HG03565 (cell line): ENCODE results near the gene ARL6IP4.
"Not testable (repeated sequence)": the region's sequence is repeated elsewhere in the genome, so short reads cannot be mapped to it uniquely, and the experiment has no call there.

Experiments
- ATAC-seq: cut with Tn5 transposase; IDR thresholded peaks from one replicate; pipeline ENCODE4 v1.9.1; 2021; ENCODE audit warnings: mild to moderate bottlenecking, moderate library complexity; ENCODE audit not compliant: unreplicated experiment

Gene ARL6IP4

DNA sequence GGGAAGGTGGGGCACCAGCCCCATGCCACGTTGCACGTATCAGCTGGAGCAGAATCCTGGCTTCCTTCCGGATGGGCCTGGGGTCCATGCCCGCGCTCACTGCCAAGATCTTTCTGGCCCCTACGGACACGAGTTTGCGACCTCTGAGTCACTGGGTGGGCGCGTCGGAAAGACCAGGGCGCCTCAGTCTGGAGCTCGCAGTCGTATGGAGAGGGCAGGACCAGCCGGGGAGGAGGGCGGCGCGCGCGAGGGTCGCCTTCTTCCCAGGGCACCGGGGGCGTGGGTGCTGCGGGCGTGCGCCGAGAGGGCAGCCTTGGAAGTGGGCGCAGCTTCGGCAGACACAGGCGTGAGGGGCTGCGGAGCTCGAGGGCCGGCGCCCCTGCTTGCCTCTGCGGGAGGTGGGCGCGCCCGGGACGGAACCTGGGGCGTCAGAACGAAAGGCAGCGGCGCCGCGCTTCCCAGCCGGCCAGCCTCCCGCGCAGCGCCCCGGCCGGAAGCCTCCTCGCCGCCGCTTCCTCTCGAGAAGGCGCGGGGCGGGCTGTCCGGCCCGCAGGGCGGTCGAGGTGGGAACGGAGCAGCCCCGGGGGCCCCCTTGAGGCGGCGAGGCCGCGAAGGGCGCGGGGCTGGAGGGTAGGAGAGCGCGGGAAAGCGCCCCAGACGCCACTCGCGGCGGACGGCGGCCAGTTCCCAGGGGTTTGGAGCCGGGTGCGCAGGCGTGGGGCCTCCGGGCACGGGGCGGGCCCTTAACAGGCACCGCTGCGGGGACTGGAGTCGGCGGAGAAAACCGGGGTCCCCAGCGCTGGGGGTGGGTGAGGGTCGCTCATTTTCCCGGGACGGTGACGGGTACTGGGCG, at the start of gene ARL6IP4:
Gene ARL6IP4 (plus strand): TSS at position 499 of the 853 bp plus-strand sequence. CDS start 459 bp downstream, outside the sequence.
- peak; percentile 51 for ATAC-seq

DNA sequence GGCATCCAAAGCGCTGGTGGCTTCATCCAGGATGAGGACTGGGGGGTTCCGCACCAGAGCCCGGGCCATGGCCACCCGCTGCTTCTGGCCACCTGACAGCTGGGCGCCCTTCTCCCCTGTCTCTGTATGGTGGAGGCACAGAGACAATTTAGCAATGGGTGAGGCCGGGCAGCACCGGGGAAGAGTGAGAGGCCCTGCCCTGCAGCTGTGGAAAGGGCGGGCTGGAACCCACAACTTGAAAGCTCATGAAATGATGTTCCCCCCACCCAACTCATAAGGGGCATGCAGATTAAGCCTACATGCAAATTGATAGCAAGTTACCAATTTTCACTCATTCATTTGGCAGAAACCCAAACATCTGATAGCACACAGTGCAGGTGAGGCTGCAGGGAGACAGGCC, 48.3 kb upstream of the ARL6IP4 start:
- ATAC-seq, result no peak

DNA sequence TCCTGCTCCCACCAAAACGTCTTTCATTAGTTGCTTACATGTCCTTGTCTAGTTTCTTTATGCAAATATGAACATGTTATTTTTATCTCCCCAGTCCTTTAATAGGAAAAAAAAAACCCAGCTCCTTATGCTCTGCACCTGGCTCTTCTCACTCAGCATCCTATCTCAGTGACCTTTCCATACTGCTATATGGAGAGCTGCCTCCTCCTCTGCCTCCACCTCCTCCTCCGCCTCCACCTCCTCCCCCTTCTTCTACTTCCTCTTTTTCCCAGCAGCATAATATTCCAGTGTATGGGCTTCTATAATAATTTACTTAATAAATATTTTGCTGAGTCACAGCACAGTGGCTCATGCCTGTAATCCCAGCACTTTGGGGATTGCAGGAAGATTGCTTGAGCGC, 45.8 kb upstream of the ARL6IP4 start:
- no peak for ATAC-seq

DNA sequence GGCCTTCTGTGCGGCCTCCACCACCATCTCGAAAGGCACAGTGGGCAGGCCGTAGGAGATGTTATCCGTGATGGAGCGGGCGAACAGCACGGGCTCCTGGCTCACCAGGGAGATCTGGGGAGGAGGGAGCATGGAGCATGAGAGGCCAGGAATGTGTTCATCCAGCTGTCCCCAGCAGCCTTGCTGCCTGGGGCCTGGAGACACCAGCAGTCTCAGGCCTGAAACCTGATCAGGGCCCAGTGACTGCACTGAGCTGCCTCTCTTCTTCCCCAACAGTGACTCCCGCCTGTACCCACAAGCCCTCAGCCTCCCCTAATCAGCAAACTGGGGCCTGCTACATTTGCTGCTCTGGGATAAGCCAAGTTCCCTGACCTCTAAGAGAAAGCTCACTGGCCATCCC, 45.2 kb upstream of the ARL6IP4 start:
- no peak for ATAC-seq

DNA sequence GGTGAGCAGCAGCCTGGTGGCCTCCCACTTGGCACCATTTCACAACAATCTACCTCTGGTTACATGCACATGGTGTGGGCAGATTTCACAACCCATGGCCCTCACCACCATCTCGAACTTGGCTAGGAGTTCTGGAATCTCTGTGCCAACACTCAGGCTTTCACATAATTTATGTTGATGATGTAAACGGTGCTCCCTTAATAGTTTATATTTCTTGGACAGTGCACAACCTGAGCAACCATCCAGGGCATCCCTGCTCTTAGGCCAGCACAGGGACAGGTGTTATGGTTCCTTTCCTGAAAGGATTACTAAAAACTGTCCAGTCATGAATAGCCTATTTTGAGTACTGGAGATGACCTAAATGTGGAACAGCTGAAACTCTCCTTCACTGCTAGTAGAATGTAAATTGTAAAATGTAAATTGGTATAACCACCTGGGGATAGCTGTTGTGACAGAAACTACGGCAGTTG, 42.8 kb upstream of the ARL6IP4 start:
- no peak for ATAC-seq

DNA sequence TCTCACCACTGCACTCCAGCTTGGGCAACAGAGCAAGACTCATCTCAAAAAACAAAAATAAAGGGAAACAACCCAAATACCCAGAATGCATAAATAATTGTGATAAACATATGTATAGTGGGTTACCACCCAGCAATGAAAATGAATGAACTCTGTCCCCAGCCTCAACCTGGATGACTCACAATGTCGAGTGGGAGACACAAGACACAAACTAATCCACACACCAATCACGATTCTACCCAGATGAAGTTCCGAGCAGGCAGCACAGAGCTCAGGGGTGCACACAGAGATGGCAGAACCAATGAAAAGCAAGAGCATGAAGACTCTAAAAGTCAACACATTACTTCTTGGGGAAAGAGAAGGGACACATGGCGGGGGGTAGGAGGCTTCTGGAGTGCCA, 41.4 kb upstream of the ARL6IP4 start:
- no peak for ATAC-seq

DNA sequence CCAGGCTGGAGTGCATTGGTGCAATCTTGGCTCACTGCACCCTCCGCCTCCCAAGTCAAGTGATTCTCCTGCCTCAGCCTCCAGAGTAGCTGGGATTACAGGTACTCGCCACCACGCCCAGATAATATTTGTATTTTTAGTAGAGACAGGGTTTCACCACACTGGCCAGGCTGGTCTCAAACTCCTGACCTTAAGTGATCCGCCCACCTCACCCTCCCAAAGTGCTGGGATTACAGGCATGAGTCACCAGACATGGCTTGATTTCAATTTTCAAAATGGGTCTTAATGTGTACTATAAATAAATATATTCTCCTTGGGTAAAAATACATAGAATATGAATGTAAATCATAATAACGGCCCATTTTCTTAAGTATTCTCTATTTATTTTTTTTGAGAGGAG, 39.1 kb upstream of the ARL6IP4 start:
- not testable (repeated sequence) for ATAC-seq

DNA sequence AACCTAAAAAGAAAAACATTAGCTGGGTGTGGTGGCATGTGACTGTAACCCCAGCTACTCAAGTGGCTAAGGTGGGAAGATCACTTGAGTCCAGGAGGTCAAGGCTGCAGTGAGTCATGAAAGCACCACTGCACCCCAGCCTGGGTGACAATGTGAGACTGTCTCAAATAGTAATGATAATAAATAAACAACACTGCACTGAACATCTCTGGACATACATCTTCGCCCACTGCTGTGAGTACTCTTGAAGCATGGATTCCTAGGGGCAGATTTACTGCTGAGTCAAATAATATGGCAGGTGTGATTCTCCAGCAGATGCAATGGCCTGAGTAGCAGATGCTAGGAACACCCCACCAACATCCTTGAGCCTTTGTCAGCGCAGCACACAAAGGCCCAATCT, 37.8 kb upstream of the ARL6IP4 start:
- ATAC-seq, result no peak

DNA sequence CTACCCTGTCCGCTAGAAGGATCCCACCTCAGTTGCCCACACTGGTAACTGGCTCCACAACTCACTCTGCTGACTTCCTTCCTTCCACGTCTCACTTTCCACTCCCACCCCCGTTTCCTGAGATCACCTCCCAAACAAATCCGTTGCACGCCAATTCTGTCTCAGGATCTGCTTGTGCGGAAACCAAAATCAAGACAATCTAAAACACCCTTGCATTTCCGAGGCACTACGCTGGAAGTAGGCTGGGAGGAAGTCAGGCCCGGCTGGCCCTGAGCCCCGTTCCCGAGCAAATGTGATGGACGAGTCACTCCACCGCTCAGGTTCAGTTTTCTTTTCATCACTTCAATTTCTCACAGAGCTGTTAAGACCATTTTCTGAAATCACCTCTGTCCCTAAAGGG, 37.3 kb upstream of the ARL6IP4 start:
- ATAC-seq, result no peak

DNA sequence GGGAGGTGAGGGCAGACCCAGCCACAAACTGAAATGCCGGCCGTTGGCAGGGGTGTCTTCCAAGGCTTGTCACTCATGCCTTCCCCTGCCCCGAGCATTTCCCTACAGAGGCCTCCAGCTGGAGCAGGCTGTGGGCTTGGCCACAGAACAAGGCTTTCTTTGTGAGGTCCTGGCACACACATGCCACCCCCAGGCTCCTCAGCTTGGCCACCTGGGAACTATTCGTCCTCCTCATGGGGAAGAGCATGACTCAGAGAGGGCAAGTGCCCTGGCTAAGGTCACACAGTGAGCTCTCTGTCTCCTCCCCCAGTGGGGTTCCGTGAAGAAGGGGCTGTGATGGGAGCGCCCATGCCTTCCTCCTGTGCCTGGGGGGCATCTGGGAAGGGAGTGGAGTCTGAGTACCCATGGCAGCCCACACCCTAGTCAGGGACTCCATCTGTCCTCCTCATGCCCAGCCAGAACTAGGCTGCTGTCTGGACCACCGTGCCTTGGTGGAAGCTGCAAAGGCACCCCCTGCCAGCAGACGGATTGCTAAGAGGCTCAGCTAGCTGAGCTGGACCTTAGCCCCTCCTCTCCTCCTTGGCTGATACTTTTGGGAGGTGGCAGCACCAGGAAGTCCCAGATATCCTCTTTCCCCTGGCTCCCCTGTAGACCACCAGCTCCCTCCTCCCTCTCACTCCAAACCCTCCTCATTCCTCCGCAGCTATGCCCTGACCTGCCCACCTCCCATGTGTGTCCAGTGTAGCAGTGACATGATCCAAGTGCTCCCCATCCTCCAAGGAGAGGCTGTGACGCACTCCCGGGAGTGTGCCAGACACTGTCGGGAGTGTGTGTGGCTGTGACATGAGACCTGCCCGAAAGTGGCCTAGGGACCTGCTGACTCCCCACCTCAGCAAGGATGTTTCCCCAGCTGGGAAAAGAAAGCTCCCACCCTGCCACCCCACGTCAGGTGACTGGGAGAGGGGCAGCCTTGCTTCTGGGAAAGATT, 35.6 kb upstream of the ARL6IP4 start:
- no peak for ATAC-seq

DNA sequence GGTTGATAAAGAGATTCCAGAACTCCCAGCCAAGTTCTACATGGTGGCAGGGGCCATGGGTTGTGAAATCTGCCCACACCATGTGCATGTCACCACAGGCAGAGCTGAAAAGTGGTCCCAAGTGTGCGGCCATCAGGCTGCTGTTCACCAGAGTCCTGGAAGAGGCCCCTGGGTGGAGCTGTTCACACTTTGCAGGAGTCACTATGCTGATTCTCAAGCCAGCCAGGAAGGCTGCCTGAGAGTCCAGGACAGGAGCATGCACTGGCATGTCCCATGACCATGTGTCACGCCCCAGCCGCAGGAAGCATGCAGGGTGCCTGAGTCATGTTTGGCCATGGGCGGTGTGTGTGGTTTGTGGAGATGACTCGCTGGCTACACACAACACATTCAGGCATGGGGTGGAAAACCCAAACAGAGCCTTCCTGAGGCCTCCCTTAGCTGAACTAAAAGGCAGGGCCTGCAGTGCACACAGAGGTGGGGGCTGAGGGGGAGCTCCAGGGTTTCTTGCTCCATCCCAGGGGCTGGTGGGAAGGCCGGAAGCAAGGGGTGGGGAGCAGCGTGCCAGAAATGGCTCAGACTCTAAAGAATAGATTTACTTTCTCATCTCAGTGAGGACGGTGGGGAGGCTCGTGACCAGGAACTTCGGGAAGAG, 33.7 kb upstream of the ARL6IP4 start:
- peak; percentile 70 for ATAC-seq

DNA sequence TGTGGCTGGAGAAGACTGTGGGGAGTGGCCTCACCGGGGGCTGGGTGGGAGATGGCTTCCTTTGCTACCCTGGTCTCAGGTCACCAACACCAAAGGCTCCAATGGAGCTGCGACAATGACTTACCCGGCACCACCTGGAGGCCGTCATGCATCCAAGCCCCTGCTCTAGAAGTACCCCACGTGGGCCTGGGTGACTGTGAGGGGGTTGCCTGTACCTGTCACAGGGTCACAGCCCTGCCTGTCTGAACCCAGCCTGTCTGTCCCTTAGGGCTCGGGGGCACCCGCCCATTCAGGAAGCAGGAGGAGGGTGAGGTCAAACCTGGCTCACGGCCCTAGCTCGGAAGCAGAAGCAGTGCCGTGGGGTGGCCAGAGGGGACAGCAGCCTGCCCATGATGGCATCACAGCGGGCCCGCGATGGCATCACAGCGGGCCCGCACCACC, 33.1 kb upstream of the ARL6IP4 start:
- ATAC-seq, result no peak

DNA sequence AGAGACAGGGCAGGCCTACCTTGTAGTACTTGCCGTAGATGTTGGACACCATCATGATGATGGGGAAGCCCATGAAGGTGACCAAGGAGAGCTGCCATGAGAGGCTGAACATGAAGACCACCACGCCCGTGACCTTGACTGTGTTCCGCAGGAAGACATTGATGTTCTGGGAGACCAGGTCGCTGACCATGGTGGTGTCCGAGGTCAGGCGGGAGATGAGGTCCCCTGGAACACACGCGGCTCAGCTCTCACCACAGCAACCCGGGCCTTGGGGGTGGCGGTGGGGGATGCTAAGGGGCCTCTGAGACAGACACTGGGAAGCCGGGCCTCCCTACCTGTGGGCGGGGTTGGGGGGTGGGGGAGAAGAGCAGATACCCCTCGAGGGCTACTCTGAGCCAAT, 31.9 kb upstream of the ARL6IP4 start:
- no peak for ATAC-seq

DNA sequence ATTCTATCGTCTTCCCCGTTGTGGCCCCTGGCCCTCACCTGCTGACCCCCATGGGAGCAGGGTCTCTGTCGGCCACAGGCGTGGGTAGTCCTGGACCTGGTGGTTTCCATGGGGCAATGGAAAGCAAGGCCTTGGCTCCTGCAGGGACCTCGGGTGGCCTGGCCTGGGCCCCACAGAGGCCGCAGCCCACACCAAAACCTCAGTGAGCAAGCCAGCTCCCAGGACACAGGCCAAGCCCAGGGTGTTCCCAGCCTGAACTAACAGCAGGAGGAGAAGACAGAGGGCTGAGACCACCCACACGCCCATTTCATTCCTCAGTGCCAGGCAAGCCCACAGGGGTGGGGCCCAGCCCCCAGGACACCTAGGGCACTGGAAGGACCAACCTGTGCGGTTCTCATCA, 31.1 kb upstream of the ARL6IP4 start:
- ATAC-seq, result no peak

DNA sequence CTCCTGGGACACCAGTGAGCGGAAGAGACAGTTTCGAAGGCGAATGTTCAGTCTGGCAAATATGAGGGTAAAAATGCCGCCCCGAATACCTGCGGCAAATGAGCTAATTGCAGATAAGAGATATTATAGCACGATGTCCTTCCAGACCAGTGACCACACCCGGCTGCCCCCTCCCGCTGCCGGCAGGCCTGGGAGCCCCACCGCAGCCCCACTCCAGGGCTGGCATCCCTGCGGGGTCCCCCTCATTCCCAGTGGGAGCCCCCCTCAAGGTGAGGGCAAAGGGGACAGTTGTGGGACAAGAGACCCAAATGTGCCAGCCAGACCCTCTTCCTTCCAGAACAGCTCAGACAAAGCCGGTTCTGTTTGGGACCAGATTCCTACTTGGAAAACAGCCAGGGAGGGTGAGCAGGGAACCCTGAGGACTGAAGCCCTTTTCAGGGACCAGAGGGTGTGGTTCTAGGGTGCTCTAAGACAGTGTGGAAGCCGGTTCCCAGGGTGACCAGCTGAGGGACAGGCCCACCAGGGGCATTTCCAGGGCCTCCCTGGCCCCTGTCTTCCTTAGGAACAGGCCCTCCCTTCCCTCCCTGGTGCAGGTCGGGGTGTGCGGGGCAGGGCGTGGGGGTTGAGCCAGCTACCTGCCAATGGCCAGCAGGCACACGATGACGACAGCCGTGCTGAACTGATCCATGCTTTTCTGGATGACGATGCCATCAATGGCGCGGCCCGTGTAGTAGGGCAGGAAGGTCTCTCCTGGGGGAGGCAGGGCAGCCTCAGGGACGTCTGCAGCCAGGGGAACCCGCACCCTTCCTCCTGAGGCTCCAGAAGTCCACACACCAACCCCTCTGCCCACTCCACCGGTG, 30.4 kb upstream of the ARL6IP4 start:
- no peak for ATAC-seq

DNA sequence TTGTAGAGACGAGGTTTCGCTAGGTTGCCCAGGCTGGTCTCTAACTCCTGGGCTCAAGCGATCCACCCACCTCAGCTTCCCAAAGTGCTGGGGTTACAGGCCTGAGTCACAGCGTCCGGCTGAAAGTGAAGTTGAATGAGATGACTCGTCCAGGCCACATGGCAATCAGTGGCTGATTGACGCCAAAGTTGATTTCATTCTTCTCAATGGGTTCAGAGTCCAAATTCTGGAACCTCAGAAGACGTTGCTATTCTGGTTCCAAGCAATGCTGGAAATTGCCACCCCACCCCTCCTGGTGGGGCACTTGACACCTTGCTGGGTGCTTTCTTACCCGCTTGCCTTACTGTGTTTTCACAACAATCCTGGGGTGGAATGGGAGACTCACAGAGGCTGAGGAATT, 29.1 kb upstream of the ARL6IP4 start:
- no peak for ATAC-seq

DNA sequence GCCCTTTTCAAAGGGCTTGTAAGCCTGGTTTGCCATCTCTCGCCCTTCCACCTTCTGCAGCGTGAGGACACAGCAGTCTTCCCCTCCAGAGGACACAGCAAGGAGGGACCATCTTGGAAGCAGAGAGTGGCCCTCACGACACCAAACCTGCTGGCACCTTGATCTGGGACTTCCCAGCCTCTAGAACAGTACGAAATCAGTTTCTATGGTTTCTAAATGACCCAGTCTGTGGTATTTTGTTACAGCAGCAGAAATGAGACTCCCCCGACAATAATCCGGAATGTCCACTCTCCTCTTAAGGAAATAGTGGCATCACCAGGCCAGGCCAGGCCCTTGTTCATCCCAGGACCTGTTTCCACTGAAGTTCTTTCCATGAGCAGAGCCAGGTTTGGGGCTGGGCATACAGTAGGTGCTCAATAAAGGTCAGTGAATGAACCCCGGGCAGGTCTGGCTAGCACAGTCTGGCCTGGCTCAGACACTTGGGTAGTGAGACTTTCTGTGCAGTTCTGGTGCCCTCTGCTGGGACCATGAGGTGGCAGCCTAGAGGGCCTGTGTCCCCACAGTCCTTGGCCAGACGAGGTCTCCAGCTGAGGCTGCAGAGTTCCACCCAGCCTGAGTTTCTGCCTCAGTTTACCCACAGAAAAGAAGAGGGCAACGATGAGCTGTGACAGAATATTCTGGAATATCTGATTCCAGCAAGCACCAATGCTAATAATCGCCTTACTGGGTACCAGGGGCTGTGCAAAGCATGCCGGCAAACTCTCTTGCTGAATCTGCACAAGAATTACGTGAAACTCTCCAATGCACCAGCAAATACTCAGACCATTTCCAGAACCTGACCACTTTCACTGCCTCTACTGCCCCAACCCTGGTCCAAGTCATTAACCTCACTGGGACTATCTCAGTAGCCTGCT, 28.2 kb upstream of the ARL6IP4 start:
- ATAC-seq, result peak; percentile 41

DNA sequence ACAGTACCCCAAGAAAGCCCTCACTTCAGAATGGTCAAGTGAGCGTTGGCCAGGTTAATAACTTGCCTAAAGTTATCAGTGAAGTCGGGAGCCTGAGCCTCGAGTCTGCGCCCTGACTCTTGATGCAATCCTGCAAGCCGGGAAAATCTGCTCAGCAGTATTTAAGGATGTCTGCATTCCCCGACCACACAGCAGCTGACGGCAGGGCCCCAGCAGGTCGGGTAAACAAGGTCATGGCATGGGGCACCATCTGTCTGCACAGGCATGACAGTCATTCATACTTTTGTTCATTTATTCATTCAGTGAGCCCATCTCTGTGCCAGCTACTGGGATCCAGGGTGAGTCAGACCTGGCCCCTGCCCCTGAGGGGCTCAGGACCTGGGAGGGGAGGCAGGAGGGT, 25.3 kb upstream of the ARL6IP4 start:
- ATAC-seq, result no peak

DNA sequence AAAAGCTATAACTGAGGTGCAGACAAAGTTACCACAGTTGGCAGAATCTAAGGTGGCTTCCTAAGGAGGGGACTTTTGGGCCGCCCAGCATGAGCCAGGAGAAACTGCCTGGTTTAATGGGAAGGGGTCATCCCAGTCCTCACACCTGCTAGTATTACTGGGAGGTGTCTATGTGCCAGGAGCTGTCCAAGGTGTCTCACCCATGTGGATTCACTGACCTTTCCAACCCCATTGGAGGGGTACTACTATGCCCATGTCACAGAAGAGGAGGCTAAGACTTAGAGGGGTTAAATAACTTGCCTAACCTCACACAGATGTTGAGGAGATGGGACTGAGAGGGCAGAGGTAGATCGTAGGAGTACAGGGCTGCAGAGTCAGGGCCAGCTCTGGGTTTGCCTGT, 24.4 kb upstream of the ARL6IP4 start:
- no peak for ATAC-seq
